A204.1 (cell line): Measurements from ENCODE around the gene ABHD17C.
A peak's percentile ranks its signal among the peaks of the same experiment; 100 is the strongest.

ENCODE experiments used
- FAIRE-seq: peaks from 2 replicates; lab custom pipeline; 2012; peaks lifted over from hg19 to GRCh38; lab: Jason Lieb, UNC

The ABHD17C gene

GRCh38 chr15:80768158-80768557 is 73.0 kb downstream of the ABHD17C start:
- no peak for FAIRE-seq

GRCh38 chr15:80769153-80769828 is 74.2 kb downstream of the ABHD17C start:
- FAIRE-seq = no peak

- no peak for FAIRE-seq
These were observed 75.0 kb downstream of the ABHD17C start for GRCh38 chr15:80769829-80770705.

- no peak for FAIRE-seq
These were observed 78.0 kb downstream of the ABHD17C start for GRCh38 chr15:80773122-80773551.

- FAIRE-seq = no peak
These were observed 78.8 kb downstream of the ABHD17C start for GRCh38 chr15:80773792-80774352.

GRCh38 chr15:80774486-80774885 is 79.4 kb downstream of the ABHD17C start:
- no peak for FAIRE-seq

GRCh38 chr15:80775338-80775737 is 80.2 kb downstream of the ABHD17C start:
- no peak for FAIRE-seq

- peak; percentile 70 for FAIRE-seq
These were observed 81.4 kb downstream of the ABHD17C start for GRCh38 chr15:80776420-80777045.

- FAIRE-seq = no peak
These were observed 82.0 kb downstream of the ABHD17C start for GRCh38 chr15:80777137-80777536.

GRCh38 chr15:80777826-80778620 is 82.9 kb downstream of the ABHD17C start:
- FAIRE-seq = no peak

- no peak for FAIRE-seq
These were observed 83.5 kb downstream of the ABHD17C start for GRCh38 chr15:80778621-80778963.

GRCh38 chr15:80778964-80779657 is 84.0 kb downstream of the ABHD17C start, which contains the start of gene CEMIP:
TSS of gene CEMIP (plus strand) at chr15:80779370. CDS start at chr15:80873880, 94,510 bp downstream.
- FAIRE-seq = no peak

GRCh38 chr15:80779658-80780415 is 84.7 kb downstream of the ABHD17C start:
- no peak for FAIRE-seq

GRCh38 chr15:80780416-80781221 is 85.5 kb downstream of the ABHD17C start:
- no peak for FAIRE-seq

GRCh38 chr15:80783260-80783659 is 88.2 kb downstream of the ABHD17C start:
- FAIRE-seq = no peak

GRCh38 chr15:80785335-80785734 is 90.2 kb downstream of the ABHD17C start:
- no peak for FAIRE-seq

GRCh38 chr15:80785811-80786354 is 90.8 kb downstream of the ABHD17C start:
- FAIRE-seq = no peak

- no peak for FAIRE-seq
These were observed 92.2 kb downstream of the ABHD17C start for GRCh38 chr15:80787316-80787715.

- FAIRE-seq = no peak
These were observed 93.4 kb downstream of the ABHD17C start for GRCh38 chr15:80788536-80788935.
